ENCODE results near the gene DIAPH3.
A peak's percentile ranks its signal among the peaks of the same experiment; 100 is the strongest.

DNA sequence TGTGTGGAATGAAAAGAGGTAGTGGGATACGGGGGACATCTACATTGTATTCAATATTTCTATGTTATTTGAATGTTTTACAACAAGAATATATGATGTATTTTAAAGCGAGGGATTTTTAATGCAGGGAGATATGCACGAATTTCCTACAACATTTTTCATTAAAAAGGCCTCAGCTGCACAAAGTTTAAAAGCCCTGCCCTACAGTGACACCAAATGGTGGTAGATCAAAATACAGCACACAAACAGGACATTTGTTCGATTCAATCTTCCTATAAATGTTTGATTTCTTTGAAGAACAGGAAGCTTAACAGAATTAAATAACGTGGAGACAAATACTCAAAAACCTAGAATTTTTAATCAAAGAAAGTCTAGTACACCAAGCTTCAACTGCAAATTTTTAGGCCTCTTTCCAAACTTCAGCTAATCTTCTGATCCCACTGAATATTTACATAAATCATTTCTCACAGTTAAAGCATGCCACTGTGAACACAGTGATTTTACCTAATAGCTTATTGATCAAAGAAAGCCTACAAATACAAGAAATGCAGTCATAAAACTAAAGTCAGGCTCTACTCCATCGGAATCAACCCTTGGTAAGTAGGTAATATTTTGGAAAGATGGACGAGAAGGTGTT is 257.2 kb downstream of the DIAPH3 start:
- TF ChIP-seq, protein P1, sequence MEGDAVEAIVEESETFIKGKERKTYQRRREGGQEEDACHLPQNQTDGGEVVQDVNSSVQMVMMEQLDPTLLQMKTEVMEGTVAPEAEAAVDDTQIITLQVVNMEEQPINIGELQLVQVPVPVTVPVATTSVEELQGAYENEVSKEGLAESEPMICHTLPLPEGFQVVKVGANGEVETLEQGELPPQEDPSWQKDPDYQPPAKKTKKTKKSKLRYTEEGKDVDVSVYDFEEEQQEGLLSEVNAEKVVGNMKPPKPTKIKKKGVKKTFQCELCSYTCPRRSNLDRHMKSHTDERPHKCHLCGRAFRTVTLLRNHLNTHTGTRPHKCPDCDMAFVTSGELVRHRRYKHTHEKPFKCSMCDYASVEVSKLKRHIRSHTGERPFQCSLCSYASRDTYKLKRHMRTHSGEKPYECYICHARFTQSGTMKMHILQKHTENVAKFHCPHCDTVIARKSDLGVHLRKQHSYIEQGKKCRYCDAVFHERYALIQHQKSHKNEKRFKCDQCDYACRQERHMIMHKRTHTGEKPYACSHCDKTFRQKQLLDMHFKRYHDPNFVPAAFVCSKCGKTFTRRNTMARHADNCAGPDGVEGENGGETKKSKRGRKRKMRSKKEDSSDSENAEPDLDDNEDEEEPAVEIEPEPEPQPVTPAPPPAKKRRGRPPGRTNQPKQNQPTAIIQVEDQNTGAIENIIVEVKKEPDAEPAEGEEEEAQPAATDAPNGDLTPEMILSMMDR (IDR thresholded peaks at IDR 0.05 in 8 of 11, conservative IDR thresholded peaks at IDR 0.05 in 3 of 11): peak in 7 of 11 experiments; percentile 15 to 45 (median 25)
- TF ChIP-seq POLR2A (IDR thresholded peaks at IDR 0.05) (no peak), POLR2AphosphoS5 (IDR thresholded peaks at IDR 0.05) (no peak)

Measured in spleen (tissue), 7 donors.